Cortex of kidney (tissue), 1 donor: ENCODE results near the gene LRRC56.

Experiments
- DNase-seq: peaks from one replicate; lab custom pipeline; 2025; lab: John Stamatoyannopoulos, UW

The LRRC56 gene

DNA sequence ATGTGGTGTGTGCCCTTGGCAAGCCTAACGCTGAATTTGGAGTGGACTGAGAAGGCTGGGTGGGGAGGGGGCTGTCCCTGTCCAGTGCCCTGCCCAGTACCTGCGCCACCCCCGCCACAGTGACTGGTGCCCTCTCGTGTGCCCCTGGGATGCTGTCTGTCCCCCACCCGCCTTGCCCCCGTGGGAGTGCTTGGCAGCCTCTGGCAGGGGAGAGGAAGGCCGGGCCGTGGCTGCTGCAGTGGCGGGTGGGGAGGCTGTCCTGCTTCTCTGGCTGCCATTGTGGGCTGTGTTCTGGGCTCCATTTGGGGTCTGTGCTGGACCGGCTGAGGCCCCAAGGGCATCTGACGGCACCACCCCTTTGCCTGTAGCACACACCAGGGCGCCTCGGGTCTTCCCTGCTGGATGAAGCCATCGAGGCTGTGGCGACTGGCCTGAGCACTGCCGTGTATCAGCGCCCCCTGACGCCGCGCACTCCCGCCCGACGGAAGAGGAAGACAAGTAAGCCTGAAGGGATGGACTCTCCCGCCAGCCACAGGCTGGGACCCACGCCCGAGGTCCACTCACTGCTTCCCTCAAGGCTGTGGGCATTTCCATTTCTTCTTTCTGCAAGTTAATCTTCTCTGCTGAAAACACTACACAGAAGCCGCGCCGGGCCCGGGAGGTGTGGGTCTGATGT, 60.8 kb downstream of the LRRC56 start:
- no peak for DNase-seq

GRCh38 chr11:601573-602245, 64.4 kb downstream of the LRRC56 start:
- no peak for DNase-seq

- no peak for DNase-seq
Measured at GRCh38 chr11:603154-603553, 65.8 kb downstream of the LRRC56 start.
